ENCODE measurements around the gene COLEC11.

DNA sequence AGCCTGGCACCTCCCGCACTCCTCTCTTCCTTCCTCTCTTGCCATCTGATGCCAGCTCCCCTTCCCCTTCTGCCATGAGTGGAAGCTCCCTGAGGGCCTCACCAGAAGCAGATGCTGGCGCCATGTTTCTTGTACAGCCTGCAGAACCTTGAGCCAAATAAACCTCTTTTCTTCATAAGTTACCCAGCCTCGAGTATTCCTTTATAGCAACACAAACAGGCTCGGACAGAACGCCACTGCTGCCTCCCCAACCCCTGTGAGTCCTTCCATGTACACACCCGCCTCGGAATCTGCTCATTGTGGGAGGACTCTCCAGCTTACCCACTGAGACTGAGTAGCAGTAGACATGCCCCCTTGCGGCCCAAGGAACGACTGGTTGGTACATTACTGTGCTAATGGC is 28.1 kb upstream of the COLEC11 start:
- no peak for TF ChIP-seq POLR2A (IDR thresholded peaks at IDR 0.05)
- TF ChIP-seq CTCF (IDR thresholded peaks at IDR 0.05), result no peak
